GM12878 (cell line): ENCODE data around the gene CD2.

Experiments
- CHD1 ChIP-seq: IDR thresholded peaks from 2 replicates; pipeline ENCODE4 v1.6.1; 2012; ENCODE audit warnings: low read depth, low read length, improper control_type of control experiment
- CHD2 ChIP-seq: IDR thresholded peaks from 2 replicates; pipeline ENCODE4 v1.6.1; 2011; ENCODE audit warnings: low read depth, low read length, improper control_type of control experiment, borderline replicate concordance
- EZH2 ChIP-seq: IDR thresholded peaks from 2 replicates; pipeline ENCODE4 v1.6.1; 2012; ENCODE audit warnings: low read depth, mild to moderate bottlenecking, control low read depth, inconsistent platforms, low read length, borderline replicate concordance; ENCODE audit not compliant: control insufficient read depth
- FOXK2 ChIP-seq: fragments of 450-650 bp; IDR thresholded peaks from 2 replicates; pipeline ENCODE4 v1.6.1; 2017; ENCODE audit warnings: mild to moderate bottlenecking, moderate library complexity
- POLR2A ChIP-seq: IDR thresholded peaks from 2 replicates; pipeline ENCODE4 v1.6.1; 2011; ENCODE audit warnings: low read depth, mild to moderate bottlenecking, low read length
- RAD21 ChIP-seq: IDR thresholded peaks from 2 replicates; pipeline ENCODE4 v1.6.1; 2011; ENCODE audit warnings: mild to moderate bottlenecking, low read depth, low read length, moderate library complexity; ENCODE audit not compliant: insufficient read depth
- SIN3A ChIP-seq: IDR thresholded peaks from 2 replicates; pipeline ENCODE4 v1.6.1; 2012; ENCODE audit warnings: low read depth, low read length, improper control_type of control experiment
- STAT1 ChIP-seq: fragments of 450-650 bp; conservative IDR thresholded peaks from 2 replicates; pipeline ENCODE4 v1.6.1; 2014; ENCODE audit warnings: antibody characterized with exemption, mild to moderate bottlenecking
- TCF12 ChIP-seq: IDR thresholded peaks from 2 replicates; pipeline ENCODE4 v1.6.1; 2011; ENCODE audit warnings: low read depth, mild to moderate bottlenecking, low read length
- TCF3 ChIP-seq: IDR thresholded peaks from 2 replicates; pipeline ENCODE4 v1.6.1; 2012; ENCODE audit warnings: low read depth, mild to moderate bottlenecking, low read length, borderline replicate concordance; ENCODE audit not compliant: insufficient read depth
- YY1 ChIP-seq: IDR thresholded peaks from 2 replicates; pipeline ENCODE4 v1.6.1; 2011; ENCODE audit warnings: low read depth, mild to moderate bottlenecking, low read length
- ZBED1 ChIP-seq: IDR thresholded peaks from 2 replicates; pipeline ENCODE4 v1.6.1; 2016; ENCODE audit warnings: borderline replicate concordance
- TF ChIP-seq, protein P1 (sequence below): fragments of 450-650 bp; IDR thresholded peaks from 2 replicates; pipeline ENCODE4 v1.6.1; 2017; ENCODE audit warnings: mild to moderate bottlenecking, moderate library complexity
- TF ChIP-seq, protein P2 (sequence below), 3 experiments: IDR thresholded peaks in 2 of 3; conservative IDR thresholded peaks in 1 of 3; 2 replicates each; pipeline ENCODE4 v1.5.1; 2011; ENCODE audit warnings: low read depth in 3 of 3, low read length in 3 of 3, mild to moderate bottlenecking in 3 of 3, control low read depth in 2 of 3, moderate library complexity in 2 of 3, inconsistent platforms in 1 of 3, mixed read lengths in 1 of 3; ENCODE audit not compliant: control insufficient read depth in 2 of 3, insufficient read depth in 1 of 3; ENCODE audit errors: extremely low read depth in 1 of 3

DNA sequence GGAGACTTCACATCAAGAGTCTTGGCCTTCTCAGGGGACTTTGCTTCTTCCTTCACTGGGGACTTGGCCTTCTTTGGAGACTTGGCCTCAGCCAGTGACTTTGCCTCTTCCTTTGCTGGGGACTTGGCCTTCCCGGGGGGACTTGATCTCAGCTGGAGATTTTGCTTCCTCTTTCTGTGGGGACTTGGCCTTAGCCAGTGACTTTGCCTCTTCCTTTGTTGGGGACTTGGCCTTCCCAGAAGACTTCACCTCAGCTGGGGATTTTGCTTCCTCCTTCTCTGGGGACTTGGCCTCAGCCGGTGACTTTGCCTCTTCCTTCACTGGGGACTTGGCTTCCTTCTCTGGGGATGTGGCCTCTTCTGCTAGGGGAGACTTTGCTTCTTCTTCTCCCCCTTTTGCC, 13.5 kb upstream of the CD2 start:
- TF ChIP-seq STAT1 (no peak), CHD2 (no peak), YY1 (no peak), TCF12 (no peak), FOXK2 (no peak), SIN3A (no peak), RAD21 (no peak), ZBED1 (no peak), TCF3 (no peak), POLR2A (no peak), EZH2 (no peak), CHD1 (no peak)
- TF ChIP-seq, protein P1, sequence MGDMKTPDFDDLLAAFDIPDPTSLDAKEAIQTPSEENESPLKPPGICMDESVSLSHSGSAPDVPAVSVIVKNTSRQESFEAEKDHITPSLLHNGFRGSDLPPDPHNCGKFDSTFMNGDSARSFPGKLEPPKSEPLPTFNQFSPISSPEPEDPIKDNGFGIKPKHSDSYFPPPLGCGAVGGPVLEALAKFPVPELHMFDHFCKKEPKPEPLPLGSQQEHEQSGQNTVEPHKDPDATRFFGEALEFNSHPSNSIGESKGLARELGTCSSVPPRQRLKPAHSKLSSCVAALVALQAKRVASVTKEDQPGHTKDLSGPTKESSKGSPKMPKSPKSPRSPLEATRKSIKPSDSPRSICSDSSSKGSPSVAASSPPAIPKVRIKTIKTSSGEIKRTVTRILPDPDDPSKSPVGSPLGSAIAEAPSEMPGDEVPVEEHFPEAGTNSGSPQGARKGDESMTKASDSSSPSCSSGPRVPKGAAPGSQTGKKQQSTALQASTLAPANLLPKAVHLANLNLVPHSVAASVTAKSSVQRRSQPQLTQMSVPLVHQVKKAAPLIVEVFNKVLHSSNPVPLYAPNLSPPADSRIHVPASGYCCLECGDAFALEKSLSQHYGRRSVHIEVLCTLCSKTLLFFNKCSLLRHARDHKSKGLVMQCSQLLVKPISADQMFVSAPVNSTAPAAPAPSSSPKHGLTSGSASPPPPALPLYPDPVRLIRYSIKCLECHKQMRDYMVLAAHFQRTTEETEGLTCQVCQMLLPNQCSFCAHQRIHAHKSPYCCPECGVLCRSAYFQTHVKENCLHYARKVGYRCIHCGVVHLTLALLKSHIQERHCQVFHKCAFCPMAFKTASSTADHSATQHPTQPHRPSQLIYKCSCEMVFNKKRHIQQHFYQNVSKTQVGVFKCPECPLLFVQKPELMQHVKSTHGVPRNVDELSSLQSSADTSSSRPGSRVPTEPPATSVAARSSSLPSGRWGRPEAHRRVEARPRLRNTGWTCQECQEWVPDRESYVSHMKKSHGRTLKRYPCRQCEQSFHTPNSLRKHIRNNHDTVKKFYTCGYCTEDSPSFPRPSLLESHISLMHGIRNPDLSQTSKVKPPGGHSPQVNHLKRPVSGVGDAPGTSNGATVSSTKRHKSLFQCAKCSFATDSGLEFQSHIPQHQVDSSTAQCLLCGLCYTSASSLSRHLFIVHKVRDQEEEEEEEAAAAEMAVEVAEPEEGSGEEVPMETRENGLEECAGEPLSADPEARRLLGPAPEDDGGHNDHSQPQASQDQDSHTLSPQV = no peak
- TF ChIP-seq, protein P2, sequence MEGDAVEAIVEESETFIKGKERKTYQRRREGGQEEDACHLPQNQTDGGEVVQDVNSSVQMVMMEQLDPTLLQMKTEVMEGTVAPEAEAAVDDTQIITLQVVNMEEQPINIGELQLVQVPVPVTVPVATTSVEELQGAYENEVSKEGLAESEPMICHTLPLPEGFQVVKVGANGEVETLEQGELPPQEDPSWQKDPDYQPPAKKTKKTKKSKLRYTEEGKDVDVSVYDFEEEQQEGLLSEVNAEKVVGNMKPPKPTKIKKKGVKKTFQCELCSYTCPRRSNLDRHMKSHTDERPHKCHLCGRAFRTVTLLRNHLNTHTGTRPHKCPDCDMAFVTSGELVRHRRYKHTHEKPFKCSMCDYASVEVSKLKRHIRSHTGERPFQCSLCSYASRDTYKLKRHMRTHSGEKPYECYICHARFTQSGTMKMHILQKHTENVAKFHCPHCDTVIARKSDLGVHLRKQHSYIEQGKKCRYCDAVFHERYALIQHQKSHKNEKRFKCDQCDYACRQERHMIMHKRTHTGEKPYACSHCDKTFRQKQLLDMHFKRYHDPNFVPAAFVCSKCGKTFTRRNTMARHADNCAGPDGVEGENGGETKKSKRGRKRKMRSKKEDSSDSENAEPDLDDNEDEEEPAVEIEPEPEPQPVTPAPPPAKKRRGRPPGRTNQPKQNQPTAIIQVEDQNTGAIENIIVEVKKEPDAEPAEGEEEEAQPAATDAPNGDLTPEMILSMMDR (IDR thresholded peaks at IDR 0.05 in 2 of 3, conservative IDR thresholded peaks at IDR 0.05 in 1 of 3; ENCODE audit: control insufficient read depth in 2 of 3, extremely low read depth in 1 of 3, insufficient read depth in 1 of 3, low read depth in 3 of 3, low read length in 3 of 3) = no peak
